ENCODE results near the gene SV2B. TPM values are rescaled to one million over a fixed set of nuclear protein-coding genes. Genes with fewer than 3 reads are reported as not detected.

The SV2B gene
- total RNA-seq, 3 donors from 2014 or later, result 0.03 to 0.05 TPM; not detected in 1

- ATAC-seq (no peak), DNase-seq (no peak)
- no peaks in the 10 kb centered on the region for H3K4me1 Mint-ChIP-seq (ENCODE audit: low read depth)
- H3K4me3 Mint-ChIP-seq, result no peak overlapping the region
- H3K9me3 Mint-ChIP-seq, result no peaks in the 10 kb centered on the region
- H3K27me3 Mint-ChIP-seq (ENCODE audit: low read depth), result peaks cover 18% of the 10 kb centered on the region
- H3K36me3 Mint-ChIP-seq (ENCODE audit: insufficient read depth), result no peaks in the 10 kb centered on the region
Observed at GRCh38 chr15:91259077-91259476, 159.0 kb downstream of the SV2B start.

DNA sequence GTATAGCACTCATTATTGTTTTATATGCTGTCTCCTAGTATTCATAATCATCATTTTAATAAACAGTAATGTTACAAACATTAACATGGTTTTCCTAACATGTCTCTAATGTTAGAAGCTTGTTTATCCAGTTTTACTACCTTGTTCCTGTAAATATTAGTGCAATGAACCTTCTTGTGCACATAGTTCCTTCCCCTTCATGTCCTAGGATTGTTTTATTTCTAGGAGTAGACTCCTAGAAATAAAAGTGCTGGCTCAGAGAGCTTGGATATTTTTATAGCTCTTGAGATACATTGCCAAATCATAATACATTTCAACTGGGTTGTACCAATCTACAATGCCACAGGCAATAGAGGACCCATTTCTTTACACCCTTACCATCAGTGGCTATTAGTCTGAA lies 161.3 kb downstream of the SV2B start:
- Mint-ChIP-seq H3K9me3 (no peaks in the 10 kb centered on the region), H3K4me1 (ENCODE audit: low read depth) (no peaks in the 10 kb centered on the region), H3K4me3 (no peak overlapping the region), H3K27me3 (ENCODE audit: low read depth) (peaks cover 12% of the 10 kb centered on the region), H3K36me3 (ENCODE audit: insufficient read depth) (no peaks in the 10 kb centered on the region)
- no peak for ATAC-seq
- DNase-seq, result no peak

DNA sequence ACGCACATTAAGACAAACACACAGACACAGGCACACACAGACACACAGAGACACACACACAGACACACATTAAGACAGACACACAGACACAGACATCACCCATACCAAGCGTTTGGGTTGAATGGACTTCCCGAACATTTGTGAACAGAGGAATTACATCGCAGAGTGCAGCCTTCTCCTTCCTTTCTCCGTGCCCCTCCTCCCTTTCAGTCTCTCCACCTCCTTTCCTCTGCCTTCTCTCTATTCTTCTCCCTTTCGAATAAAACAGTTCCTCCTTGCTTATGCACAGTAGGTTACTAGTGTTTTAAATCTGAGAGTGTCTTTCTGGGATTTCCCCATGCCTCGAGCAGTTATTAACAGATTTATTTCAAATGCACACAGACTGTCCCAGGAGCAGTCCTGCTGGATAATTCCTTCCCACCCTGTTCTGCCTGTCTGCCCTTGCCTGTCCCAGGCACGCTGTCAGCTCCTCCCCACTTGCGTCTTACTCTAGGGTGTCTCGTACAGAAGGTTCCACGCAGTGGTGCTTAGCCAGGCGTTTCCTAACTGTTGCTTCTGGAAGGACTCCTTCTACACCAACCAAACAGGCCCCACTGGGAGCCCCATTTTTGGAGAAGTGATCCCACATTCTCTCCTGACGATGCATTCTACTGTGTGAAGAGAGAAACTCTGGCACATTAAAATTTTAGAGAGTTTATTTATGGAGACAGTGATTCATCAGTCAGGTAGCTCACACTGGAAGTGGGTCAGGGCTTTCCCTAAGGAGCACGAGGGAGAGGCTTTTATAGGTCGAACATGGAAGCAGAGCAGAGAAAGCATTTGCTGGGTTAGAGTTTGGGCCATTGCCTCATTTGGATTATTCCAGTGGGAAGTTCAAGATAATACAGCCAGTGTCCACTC lies 163.8 kb downstream of the SV2B start:
- ATAC-seq (no peak), DNase-seq (no peak)
- Mint-ChIP-seq H3K4me1 (ENCODE audit: low read depth) (no peaks in the 10 kb centered on the region), H3K27me3 (ENCODE audit: low read depth) (peaks cover 9% of the 10 kb centered on the region), H3K4me3 (no peak overlapping the region), H3K36me3 (ENCODE audit: insufficient read depth) (no peaks in the 10 kb centered on the region), H3K9me3 (no peaks in the 10 kb centered on the region)

DNA sequence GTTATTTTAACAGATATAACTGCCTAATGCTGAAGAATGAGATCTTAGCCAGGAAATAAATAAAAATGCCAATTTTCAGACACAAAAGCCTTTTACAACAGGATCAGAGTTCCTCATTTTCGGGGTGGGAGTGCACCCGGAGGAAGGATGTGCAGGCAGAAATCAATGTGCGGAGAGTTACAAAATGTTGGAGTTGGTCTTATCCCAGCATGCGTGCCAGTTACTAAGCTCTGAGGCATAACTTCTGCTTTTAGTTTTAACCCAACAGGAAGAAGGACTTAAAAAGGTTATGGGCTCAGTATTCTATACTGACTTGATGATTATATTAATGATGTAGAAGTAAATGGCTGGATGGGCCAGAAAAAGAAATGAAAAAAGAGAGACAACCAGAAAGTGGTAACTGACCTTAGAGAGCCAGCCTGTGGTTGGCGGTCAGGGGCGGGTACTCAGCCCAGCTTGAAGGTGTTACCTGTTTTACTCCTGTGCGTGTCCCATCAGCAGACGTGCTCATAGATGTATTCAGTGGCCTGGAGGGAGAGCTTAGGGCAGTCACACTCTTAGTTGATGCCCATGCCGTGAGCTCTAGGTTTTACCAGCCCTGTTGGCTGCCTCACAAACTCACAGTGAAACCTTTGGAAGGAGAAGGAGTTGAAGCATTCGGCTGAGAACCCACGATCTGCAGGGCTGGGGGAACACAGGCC lies 164.7 kb downstream of the SV2B start:
- H3K9me3 Mint-ChIP-seq, result no peaks in the 10 kb centered on the region
- no peak overlapping the region for H3K4me3 Mint-ChIP-seq
- peaks cover 9% of the 10 kb centered on the region for H3K27me3 Mint-ChIP-seq (ENCODE audit: low read depth)
- no peaks in the 10 kb centered on the region for H3K4me1 Mint-ChIP-seq (ENCODE audit: low read depth)
- H3K36me3 Mint-ChIP-seq (ENCODE audit: insufficient read depth), result no peaks in the 10 kb centered on the region
- ATAC-seq (no peak), DNase-seq (no peak)

DNA sequence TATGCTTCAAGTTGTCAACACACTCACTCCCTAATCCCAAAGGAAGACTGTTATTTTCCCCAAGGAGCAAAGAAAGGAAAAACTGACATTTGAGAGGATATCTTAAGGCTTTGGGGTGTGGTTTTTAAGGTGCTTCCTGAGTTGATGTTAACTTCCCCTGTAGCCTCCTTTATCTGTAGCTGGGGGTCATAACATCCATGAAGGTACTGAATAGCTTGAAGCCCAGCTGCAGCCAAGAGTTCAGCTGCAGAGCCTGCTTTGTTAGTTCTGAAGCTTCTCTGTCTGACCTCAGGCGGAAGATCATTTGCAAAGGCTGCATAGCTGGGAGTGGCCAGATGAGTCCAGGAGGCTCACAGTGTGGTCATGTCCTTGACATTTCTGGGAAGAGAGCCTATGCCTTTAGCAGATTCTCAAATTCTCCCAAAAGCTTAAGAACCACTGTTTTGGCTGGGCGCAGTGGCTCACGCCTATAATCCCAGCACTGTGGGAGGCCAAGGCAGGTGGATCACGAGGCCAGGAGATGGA lies 165.4 kb downstream of the SV2B start:
- no peaks in the 10 kb centered on the region for H3K4me1 Mint-ChIP-seq (ENCODE audit: low read depth)
- ATAC-seq (no peak), DNase-seq (no peak)
- H3K4me3 Mint-ChIP-seq, result no peak overlapping the region
- H3K36me3 Mint-ChIP-seq (ENCODE audit: insufficient read depth), result no peaks in the 10 kb centered on the region
- peaks cover 10% of the 10 kb centered on the region for H3K27me3 Mint-ChIP-seq (ENCODE audit: low read depth)
- H3K9me3 Mint-ChIP-seq, result no peaks in the 10 kb centered on the region

DNA sequence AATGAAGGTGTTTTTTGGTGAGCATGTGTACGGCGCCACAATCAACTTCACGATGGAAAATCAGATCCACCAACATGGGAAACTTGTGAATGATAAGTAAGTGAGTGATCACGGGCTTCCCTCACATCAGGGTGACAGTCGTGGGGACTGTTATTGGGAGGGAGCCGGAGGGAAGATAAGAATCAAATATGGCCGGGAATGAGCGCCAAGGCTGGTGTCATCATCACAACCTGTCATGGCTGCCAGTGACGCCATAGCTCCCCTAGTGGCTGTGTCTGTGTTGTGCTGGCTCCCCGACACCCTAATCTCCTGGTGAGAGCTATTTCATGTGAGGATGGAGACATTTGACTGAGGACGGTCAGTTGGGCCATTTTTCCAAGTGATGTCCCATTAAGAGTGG lies 168.5 kb downstream of the SV2B start:
- no peak for DNase-seq
- Mint-ChIP-seq H3K9me3 (no peaks in the 10 kb centered on the region), H3K36me3 (ENCODE audit: insufficient read depth) (no peaks in the 10 kb centered on the region), H3K27me3 (ENCODE audit: low read depth) (peaks cover 13% of the 10 kb centered on the region), H3K4me3 (no peak overlapping the region), H3K4me1 (ENCODE audit: low read depth) (peaks cover 2% of the 10 kb centered on the region)
- ATAC-seq, result no peak

- H3K36me3 Mint-ChIP-seq (ENCODE audit: insufficient read depth), result no peaks in the 10 kb centered on the region
- ATAC-seq (no peak), DNase-seq (no peak)
- H3K4me1 Mint-ChIP-seq (ENCODE audit: low read depth), result peaks cover 2% of the 10 kb centered on the region
- no peak overlapping the region for H3K4me3 Mint-ChIP-seq
- peaks cover 13% of the 10 kb centered on the region for H3K27me3 Mint-ChIP-seq (ENCODE audit: low read depth)
- H3K9me3 Mint-ChIP-seq, result no peaks in the 10 kb centered on the region
Observed at GRCh38 chr15:91270747-91271146, 170.7 kb downstream of the SV2B start.

GRCh38 chr15:91271565-91272153 lies 171.6 kb downstream of the SV2B start:
- ATAC-seq (peak; percentile 59 to 65), DNase-seq (peak; percentile 50)
- peaks cover 2% of the 10 kb centered on the region for H3K4me1 Mint-ChIP-seq (ENCODE audit: low read depth)
- no peaks in the 10 kb centered on the region for H3K36me3 Mint-ChIP-seq (ENCODE audit: insufficient read depth)
- peaks cover 6% of the 10 kb centered on the region for H3K9me3 Mint-ChIP-seq
- H3K4me3 Mint-ChIP-seq, result no peak overlapping the region
- H3K27me3 Mint-ChIP-seq (ENCODE audit: low read depth), result peaks cover 17% of the 10 kb centered on the region

DNA sequence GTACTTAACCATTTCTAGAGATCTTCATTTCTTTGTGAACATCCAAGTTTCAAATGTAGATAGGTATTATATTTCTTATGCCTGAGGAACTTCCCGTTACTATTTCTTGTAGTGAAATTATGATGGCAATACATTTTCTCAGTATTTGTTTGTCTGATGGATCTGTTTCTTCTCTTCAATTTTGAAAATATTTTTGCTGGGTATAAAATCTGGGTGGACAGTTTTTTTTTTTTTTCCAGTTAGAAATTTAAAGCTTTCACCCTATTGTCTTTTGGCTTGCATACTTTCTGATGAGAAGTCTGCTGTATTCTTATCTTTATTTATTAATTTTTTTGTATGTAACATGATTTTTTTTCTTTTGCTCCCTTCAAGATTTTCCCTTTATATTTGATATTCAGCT lies 175.8 kb downstream of the SV2B start:
- Mint-ChIP-seq H3K36me3 (ENCODE audit: insufficient read depth) (no peaks in the 10 kb centered on the region), H3K27me3 (ENCODE audit: low read depth) (peaks cover 9% of the 10 kb centered on the region), H3K9me3 (peaks cover 6% of the 10 kb centered on the region), H3K4me1 (ENCODE audit: low read depth) (peaks cover 2% of the 10 kb centered on the region), H3K4me3 (no peak overlapping the region)
- ATAC-seq, result no peak
- no peak for DNase-seq

GRCh38 chr15:91278951-91279350 lies 178.9 kb downstream of the SV2B start:
- Mint-ChIP-seq H3K4me1 (ENCODE audit: low read depth) (no peaks in the 10 kb centered on the region), H3K27me3 (ENCODE audit: low read depth) (peaks cover 7% of the 10 kb centered on the region), H3K9me3 (peaks cover 6% of the 10 kb centered on the region), H3K36me3 (ENCODE audit: insufficient read depth) (no peaks in the 10 kb centered on the region), H3K4me3 (no peak overlapping the region)
- DNase-seq (no peak), ATAC-seq (no peak)

DNA sequence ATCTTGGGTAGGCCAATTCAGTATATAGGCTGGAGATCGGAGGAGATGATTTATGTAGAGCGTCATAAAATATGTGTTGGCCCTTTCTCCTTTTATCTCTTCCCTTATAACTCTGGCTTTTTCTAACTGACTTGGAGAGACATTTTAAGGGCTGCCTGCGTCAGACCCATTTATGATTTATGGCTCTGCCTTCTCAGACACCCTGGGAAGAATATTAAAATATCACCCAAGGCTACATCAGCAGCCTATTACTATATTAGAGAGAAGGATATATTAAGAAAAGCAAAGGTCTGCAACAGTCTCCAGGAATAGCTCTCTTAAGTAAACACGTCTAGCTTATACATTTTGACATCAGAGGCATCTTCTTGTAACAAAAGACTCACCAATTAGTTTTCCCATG lies 179.4 kb downstream of the SV2B start:
- Mint-ChIP-seq H3K36me3 (ENCODE audit: insufficient read depth) (no peaks in the 10 kb centered on the region), H3K27me3 (ENCODE audit: low read depth) (peaks cover 7% of the 10 kb centered on the region), H3K4me1 (ENCODE audit: low read depth) (no peaks in the 10 kb centered on the region), H3K9me3 (peaks cover 6% of the 10 kb centered on the region), H3K4me3 (no peak overlapping the region)
- ATAC-seq (no peak), DNase-seq (no peak)

DNA sequence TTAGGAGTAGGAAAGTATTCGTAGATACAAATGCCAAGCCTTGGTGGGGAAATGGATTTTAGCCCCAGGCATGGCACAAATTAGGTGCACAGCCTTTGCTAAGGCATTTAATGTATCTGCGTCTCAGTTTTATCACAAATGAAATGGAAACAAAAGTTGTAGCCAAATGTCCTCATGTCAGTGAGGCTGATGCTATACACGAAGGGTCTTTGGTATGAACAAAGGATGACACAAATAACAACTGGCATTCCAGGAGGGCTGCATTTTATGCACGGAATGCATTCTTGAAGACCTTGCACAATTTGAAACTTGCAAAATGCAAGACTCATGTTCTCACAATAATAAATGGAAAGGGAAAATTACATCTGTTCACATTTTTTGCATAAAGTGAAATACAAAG lies 181.9 kb downstream of the SV2B start:
- H3K27me3 Mint-ChIP-seq (ENCODE audit: low read depth), result peaks cover 2% of the 10 kb centered on the region
- ATAC-seq, result no peak

GRCh38 chr15:91282486-91282885 lies 182.4 kb downstream of the SV2B start:
- no peaks in the 10 kb centered on the region for H3K36me3 Mint-ChIP-seq (ENCODE audit: insufficient read depth)
- H3K9me3 Mint-ChIP-seq, result no peaks in the 10 kb centered on the region
- ATAC-seq (no peak), DNase-seq (no peak)
- no peaks in the 10 kb centered on the region for H3K4me1 Mint-ChIP-seq (ENCODE audit: low read depth)
- H3K4me3 Mint-ChIP-seq, result no peak overlapping the region
- peaks cover 4% of the 10 kb centered on the region for H3K27me3 Mint-ChIP-seq (ENCODE audit: low read depth)

More for the DNA sequence above, 181.9 kb downstream of the SV2B start:
- no peaks in the 10 kb centered on the region for H3K4me1 Mint-ChIP-seq (ENCODE audit: low read depth)
- no peaks in the 10 kb centered on the region for H3K9me3 Mint-ChIP-seq
- H3K4me3 Mint-ChIP-seq, result no peak overlapping the region
- no peaks in the 10 kb centered on the region for H3K36me3 Mint-ChIP-seq (ENCODE audit: insufficient read depth)
- no peak for DNase-seq

GRCh38 chr15:91283155-91283554 lies 183.1 kb downstream of the SV2B start:
- peaks cover 5% of the 10 kb centered on the region for H3K27me3 Mint-ChIP-seq (ENCODE audit: low read depth)
- H3K9me3 Mint-ChIP-seq, result no peaks in the 10 kb centered on the region
- ATAC-seq (no peak), DNase-seq (no peak)
- H3K36me3 Mint-ChIP-seq (ENCODE audit: insufficient read depth), result no peaks in the 10 kb centered on the region
- H3K4me1 Mint-ChIP-seq (ENCODE audit: low read depth), result no peaks in the 10 kb centered on the region
- H3K4me3 Mint-ChIP-seq, result no peak overlapping the region
